Left ventricle myocardium inferior (tissue), 1 donor: Measurements from ENCODE around the gene OSM. TPM values are rescaled to one million over a fixed set of nuclear protein-coding genes. Genes with fewer than 3 reads are reported as not detected.

ENCODE experiments used
- DNase-seq: peaks from one replicate; pipeline ENCODE4 v3.0.0-alpha.2; 2020
- H3K27ac ChIP-seq: fragments of 200-600 bp; replicated peaks from 2 replicates; pipeline ENCODE4 v1.8.0; 2021
- H3K27me3 ChIP-seq: fragments of 200-600 bp; 2 replicates; pipeline ENCODE4 v1.8.0; 2021; ENCODE audit warnings: low read depth
- H3K36me3 ChIP-seq: fragments of 200-600 bp; 2 replicates; pipeline ENCODE4 v1.8.0; 2021
- H3K4me1 ChIP-seq: fragments of 200-600 bp; 2 replicates; pipeline ENCODE4 v1.8.0; 2021
- H3K4me3 ChIP-seq: fragments of 200-600 bp; 2 replicates; pipeline ENCODE4 v1.8.0; 2021; ENCODE audit warnings: mild to moderate bottlenecking, moderate library complexity
- H3K9me3 ChIP-seq: fragments of 200-600 bp; replicated peaks from 2 replicates; pipeline ENCODE4 v1.8.0; 2021
- CTCF ChIP-seq: fragments of 200-600 bp; IDR thresholded peaks from 2 replicates; pipeline ENCODE4 v1.8.0; 2021; ENCODE audit warnings: antibody characterized with exemption, mild to moderate bottlenecking, borderline replicate concordance
- intact Hi-C: fragments of 100-400 bp; cut with micrococcal nuclease; formaldehyde crosslinking; loops from one replicate; pipeline ENCODE4 v1.11.0; 2022
- total RNA-seq: library from RNA; stranded (reverse); fragmentation: NEBNext Ultra II Directional; extraction: Animal tissue kit (Norgen Biotek cat#: 25700); gene quantifications from one replicate; pipeline ENCODE4 v1.2.1, GENCODE V29; 2021
- donor health status: DM: no; HTN: yes; CAD: no; lungs with severe emphysema.

Gene OSM
- total RNA-seq, 1 donor from 2014 or later, result not detected

- peaks cover 91% of the 10 kb centered on the region for H3K27me3 ChIP-seq
- no peak overlapping the region for H3K4me3 ChIP-seq
- intact Hi-C loops, result no loop called here
- no peaks in the 10 kb centered on the region for H3K36me3 ChIP-seq
- no peak for DNase-seq
- no peak for TF ChIP-seq CTCF
- H3K27ac ChIP-seq, result no peak overlapping the region
- H3K9me3 ChIP-seq, result no peaks in the 10 kb centered on the region
- H3K4me1 ChIP-seq, result peaks cover 12% of the 10 kb centered on the region
These were observed 51.8 kb downstream of the OSM start for GRCh38 chr22:30214703-30215407.

GRCh38 chr22:30212996-30213441 lies 53.6 kb downstream of the OSM start:
- intact Hi-C loops, result no loop called here
- H3K9me3 ChIP-seq, result no peaks in the 10 kb centered on the region
- H3K4me1 ChIP-seq, result peaks cover 21% of the 10 kb centered on the region
- no peaks in the 10 kb centered on the region for H3K36me3 ChIP-seq
- no peak overlapping the region for H3K27ac ChIP-seq
- no peak overlapping the region for H3K4me3 ChIP-seq
- no peak for DNase-seq
- H3K27me3 ChIP-seq, result peaks cover 85% of the 10 kb centered on the region
- TF ChIP-seq CTCF, result no peak

Other genes with a start within 250 kb of the OSM start
- gene HORMAD2, start 186.4 kb downstream of the OSM start, total RNA-seq, result not detected
- gene LIF, start 20.1 kb downstream of the OSM start, total RNA-seq, result 0.16 TPM
- 6.5 TPM for gene CASTOR1, start 22.7 kb upstream of the OSM start, total RNA-seq
- gene TBC1D10A, start 60.1 kb upstream of the OSM start, total RNA-seq, result 5.8 TPM
- gene SF3A1, start 90.0 kb upstream of the OSM start, total RNA-seq, result 89.2 TPM
- 0.58 TPM for gene CCDC157, start 90.2 kb upstream of the OSM start, total RNA-seq
- gene RNF215, start 120.6 kb upstream of the OSM start, total RNA-seq, result 4.9 TPM
- gene SEC14L2, start 130.2 kb upstream of the OSM start, total RNA-seq, result 1.2 TPM
- gene MTFP1, start 158.9 kb upstream of the OSM start, total RNA-seq, result 19.7 TPM
- not detected for gene SEC14L3, start 205.2 kb upstream of the OSM start, total RNA-seq
- gene SEC14L4, start 238.8 kb upstream of the OSM start, total RNA-seq, result 0.11 TPM